Pons (tissue), 1 donor: ENCODE measurements around the gene DCAF16.

Experiments
- DNase-seq: peaks from one replicate; pipeline ENCODE4 v3.0.0-alpha.2; 2016; ENCODE audit warnings: low spot score

DCAF16 gene

DNA sequence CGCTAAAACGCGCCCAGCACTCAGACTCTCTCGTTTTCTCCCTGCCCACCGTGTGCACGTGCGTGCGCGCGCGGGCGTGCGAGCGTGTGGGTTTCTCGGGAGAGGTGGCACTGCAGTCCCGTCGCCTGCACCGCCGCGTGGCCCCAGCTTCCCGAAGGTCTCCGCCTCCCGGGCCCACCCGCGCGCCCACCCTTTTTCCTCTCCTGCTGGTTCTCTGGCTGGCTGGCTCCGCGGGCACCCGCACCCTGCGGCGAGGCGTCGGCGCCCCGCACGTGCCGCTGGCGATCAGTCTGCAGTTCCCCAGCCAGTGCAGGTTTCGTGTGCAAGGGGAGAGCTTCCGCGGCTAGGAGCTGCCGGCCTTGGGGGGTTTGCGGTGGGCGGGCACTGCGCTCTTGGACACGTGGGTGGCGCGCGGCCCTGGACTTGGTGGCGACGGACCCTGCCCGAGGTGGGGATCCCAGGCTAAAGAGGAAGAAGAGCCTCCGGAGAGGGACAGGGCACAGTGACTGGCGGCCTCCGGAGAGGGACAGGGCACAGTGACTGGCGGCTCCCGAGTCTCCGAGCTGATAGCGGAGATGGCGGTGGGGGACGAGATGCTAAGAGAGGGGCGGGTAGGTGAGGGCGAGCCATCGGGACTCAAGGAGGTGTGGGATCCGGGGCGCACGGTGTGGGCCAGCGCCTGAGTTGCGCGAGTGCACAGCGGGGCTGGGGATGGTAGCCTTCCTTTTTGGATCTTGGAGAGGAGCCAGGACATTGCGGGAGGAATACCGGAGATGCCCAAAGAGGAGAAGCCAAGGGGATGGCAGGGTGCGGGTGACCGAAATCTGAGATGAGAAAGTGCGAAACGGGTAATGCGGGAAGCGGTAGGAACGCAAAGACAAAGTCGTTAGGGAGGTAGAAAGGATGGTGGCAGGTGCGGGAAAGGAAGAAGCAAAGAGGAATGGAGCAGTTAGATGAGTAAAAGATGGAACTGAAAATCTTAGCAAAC lies 29.0 kb downstream of the DCAF16 start, which contains the start of gene FAM184B:
FAM184B (minus strand) TSS at position 322 of the 988 bp plus-strand sequence. CDS start 322 bp downstream, outside the sequence.
- DNase-seq = no peak

DNA sequence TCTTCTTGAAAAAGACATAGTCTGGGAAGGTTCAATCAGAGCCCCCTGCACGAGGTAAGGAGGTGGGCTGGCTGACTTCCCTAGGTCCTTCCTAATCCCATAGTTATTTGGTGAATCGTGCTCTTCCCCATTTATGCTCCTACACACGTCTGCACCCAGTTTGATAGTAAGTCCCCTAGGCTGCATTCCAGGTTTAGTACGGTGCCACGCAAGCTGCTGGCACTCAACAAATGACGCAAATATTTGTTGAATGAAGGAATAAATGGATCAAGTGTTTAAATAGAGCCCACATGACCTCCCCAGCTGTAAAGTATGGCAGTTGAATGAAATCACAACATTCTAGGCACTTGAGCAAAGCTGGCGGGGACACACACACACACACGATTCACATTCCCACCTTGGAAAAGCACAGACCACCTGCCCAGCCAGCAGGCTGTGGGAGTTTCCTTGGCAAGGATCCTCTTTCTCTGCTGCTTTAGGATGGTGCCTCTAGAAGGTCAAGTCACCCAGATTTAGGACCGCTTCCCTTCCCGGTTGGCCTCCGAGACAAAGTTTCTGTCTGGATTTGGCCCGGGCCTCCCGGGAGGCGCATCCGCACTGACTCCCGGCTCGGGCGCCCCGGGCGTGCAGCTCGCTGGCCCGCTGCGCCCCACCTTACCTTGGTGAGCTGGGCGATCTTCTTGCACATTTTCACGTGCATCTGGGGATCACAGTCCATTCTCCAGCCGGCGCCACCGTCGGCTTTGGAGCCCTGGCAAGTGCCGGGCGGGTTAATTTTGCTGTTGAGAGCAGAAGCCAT lies 29.9 kb downstream of the DCAF16 start:
- peak; percentile 31 for DNase-seq

DNA sequence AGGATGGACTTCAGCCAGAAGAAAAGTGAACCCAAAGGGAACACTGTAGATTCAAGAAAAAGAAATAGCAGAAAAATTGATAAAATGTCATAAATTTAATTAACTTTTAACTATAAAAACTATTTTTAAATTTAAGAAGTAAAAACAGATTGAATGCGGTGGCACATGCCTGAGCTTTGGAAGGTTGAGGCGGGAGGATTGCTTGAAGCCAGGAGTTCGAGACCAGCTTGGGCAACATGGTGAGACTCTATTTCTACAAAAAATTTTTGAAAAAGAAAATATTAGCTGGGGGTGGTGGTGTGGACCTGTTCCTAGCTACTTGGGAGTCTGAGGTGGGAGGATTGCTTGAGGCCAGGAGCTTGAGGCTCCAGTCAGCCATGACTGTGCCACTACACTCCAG lies 32.1 kb downstream of the DCAF16 start:
- no peak for DNase-seq

DNA sequence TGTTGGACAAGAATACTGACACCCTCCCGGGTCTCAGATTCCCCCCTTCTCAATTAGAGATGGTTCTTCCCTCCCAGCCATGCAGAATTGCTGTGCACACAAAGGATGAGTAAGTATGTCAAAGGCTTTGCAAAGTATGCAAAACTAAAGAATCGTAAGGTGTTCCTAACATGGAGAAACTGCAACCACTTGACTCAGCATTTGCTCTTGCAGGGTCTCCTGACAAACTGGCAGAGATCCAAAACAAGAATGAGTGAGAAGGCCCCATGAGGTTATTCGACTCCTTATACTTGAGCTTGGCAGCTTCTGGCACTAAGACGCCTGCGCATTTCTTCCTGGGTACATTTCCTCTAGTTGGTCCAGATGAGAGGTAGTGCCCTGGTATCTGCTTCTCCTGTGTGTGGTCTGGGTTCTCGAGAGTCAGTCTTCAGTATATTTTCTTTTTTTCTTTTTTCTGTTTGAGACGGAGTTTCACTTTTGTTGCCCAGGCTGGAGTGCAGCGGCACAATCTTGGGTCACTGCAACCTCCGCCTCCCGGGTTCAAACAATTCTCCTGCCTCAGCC lies 37.3 kb downstream of the DCAF16 start:
- no peak for DNase-seq

DNA sequence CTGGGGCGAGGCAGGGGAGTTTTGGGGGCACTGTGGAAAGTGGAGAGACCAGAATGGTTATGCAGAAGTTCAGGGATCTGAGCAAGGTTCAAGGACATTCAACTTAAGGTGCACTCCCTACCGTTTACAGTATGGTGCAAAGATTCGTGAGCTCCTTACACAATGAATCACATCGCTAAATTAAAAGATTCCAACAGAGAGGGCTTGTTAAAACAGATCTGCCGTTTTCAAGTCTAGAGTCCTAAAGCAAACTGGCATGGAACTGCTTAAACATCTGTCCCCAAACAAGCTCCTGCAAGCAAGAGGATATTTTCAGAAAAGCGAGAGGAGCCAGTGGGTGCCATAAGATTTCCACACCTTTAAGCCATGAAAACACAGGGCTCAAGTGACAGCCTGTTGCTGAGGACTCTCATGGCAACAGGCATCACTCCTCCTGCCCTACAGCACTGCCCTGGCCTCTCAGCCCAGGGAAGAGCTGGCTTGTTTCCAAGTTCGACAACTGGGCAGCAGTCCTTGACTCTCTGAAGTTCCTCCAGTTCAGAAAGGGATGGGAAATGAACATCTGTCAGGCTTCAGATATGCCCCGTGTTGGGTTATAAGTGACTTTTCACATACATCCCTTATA lies 39.2 kb downstream of the DCAF16 start:
- DNase-seq = no peak

DNA sequence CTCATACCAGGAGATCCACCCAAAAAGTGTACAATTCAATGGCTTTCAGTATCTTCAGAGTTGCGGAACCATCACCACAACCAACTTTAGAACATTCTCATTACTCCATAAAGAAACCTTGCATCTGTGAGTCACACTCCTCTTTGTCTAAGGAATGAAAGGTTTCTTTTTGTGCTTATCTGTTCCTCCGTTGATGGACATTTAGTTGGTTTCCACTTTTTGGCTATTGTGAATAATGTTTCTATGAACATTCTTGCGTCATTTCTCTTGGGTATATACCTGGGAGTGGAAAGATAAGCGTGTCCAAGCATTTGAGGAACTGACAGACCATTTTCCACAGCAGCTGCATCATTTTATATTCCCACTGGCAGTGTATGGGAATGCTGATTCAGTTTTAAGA lies 39.7 kb downstream of the DCAF16 start:
- DNase-seq = no peak

DNA sequence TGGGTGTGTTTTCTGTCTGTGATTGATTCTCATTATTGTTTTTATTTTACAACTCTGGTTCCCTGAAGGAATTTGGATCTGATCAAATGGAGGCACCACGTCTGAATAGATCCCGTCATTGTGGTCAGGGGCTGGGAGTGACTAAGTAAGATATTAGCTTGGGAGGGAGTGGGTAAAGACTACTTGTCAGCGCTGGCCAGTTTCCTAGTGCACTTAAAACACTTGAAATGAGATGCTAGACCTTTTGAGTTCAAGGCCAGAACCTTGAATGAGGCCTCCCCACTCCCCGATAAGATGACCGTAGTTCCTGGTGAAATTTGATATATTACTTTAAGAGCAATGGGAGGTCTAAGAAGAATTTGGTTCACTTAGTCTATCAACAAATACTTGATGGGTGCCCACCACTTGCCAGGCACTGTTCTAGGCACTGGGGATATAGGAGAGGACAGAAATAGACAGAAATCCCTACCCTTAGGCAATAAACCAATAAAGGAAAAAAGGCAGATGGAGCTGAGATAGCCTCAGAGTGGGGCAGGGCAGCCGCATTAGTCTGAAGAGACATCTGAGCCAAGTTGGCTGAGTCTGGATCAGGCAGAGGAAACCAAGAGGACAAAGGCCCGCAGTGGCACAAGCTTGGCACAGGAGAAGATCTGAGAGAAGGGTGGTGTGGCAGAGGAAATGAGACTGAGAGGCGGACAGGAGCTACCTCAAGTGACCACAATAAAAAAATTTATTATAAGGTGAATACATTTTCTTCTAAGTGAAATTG lies 41.0 kb downstream of the DCAF16 start:
- DNase-seq = no peak

DNA sequence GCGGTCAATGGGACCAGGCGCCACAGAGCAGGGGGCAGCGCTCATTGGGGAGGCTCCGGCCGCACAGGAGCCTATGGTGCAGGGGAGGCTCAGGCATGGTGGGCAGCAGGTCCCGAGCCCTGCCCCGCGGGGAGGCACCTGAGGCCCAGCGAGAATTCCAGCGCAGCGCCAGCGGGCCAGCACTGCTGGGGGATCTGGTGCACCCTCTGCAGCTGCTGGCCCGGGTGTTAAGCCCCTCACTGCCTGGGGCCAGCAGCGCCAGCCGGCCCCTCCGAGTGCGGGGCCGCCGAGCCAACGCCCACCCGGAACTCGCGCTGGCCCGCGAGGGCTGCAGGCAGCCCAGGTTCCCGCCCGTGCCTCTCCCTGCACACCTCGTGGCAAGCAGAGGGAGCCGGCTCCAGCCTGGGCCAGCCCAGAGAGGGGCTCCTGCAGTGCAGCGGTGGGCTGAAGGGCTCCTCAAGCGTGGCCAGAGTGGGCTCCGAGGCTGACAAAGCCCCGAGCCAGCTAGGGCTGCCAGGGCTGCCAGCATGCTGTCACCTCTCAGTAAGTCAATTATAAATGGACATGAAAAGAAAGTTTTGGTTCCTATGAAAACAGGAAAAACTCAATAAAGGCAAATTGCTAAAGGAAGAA lies 43.6 kb downstream of the DCAF16 start:
- no peak for DNase-seq

DNA sequence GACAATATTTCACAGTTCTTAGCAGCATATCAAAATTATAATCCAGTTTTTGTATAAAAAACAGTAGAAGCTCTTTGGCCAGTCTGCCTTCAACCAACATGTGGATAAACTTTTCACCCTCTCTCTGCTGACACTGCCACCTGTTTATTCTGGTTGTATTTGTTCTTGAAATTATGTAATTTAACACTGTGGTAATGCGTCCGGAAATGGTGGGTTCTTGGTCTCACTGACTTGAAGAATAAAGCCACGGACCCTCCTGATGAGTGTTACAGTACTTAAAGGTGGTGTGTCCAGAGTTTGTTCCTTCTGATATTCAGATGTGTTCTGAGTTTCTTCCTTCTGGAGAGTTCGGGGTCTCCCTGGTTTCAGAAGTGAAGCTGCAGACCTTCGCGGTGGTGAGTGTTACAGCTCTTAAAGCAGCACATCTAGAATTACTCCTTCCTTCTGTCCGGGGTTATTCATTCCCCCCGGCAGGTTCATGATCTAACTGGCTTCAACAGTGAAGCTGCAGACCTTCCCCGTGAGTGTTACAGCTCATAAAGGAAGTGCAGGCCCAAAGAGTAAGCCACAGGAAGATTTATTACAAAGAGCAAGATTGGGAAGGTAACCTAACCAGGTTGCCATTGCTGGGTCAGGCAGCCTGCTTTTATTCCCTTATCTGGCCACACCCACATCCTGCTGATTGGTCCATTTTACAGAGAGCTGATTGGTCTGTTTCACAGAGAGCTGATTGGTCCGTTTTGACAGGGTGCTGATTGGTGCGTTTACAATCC lies 44.9 kb downstream of the DCAF16 start:
- DNase-seq = no peak

DNA sequence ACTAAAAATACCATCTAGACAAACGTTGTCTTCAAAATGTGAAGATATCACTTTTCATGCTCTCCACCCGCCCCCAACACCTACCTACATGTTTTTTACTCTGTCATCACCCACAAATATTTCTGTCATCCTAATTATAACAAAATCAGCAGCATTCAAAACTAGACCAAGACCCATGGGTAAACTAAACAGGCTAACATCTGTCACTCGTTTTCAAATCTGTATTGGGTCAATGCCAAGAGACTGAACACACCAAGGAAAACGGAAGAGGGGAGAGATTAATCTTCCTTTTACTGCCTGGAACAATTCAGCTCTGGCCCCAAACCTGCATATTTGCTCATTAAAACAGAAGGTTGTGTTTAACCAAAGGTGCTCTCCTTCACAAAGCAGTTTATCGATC lies 46.6 kb downstream of the DCAF16 start:
- no peak for DNase-seq

DNA sequence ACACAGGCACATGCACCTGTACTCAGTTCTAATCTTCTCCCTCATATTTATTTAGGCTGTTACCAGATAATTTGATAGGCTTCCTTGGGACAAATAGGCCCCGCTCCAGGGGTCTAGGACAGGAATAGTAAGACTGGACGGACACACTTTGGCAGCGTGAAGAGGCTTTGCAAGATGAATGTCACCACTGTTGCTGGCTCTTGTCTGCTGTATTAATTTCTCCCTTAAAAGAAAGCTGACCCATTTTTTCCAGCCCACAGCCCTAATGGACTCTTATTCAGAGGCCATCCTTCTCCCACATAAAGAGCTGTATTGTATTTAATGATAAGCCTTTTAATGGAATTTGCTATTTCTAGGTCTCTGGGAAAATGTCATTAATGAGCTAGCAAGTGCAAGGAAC lies 47.1 kb downstream of the DCAF16 start:
- DNase-seq = peak; percentile 50

DNA sequence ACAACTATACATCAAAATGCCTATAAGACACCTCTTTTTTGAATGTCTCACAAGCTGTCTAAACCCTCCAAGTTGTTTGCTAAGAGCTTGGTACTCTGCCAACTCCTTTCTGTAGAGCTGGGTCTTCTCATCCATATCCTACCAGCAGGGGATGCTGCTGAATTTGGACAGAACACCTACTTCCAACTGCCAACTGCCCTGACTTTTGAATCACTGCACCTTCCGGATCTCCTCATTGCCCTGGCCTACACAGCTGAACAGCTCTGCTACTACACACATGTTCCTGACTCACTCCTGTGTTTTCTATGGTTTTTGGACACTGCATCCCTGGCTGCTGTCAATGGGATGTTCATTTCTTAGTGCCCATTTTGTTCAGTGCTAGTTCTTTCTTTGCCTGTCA lies 47.8 kb downstream of the DCAF16 start:
- DNase-seq = peak; percentile 20

DNA sequence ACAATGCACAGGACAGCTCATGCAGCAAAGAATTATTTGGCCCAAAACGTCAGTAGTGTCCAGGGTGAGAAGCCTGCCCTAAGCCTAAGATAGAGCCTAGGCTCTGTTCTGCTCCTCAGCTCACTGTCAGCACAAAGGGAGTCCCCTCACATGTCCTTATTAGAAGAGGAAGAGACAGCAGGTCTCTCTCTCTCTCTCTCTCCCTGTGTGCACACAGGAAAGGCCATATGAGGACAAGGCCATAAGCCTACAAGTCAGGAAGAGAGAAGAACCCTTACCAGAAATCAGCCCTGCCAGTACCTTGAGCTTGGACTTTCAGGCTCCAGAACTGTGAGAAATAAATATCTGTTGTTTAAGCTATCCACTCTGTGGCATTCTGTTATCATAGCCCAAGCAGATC lies 49.5 kb downstream of the DCAF16 start:
- no peak for DNase-seq

DNA sequence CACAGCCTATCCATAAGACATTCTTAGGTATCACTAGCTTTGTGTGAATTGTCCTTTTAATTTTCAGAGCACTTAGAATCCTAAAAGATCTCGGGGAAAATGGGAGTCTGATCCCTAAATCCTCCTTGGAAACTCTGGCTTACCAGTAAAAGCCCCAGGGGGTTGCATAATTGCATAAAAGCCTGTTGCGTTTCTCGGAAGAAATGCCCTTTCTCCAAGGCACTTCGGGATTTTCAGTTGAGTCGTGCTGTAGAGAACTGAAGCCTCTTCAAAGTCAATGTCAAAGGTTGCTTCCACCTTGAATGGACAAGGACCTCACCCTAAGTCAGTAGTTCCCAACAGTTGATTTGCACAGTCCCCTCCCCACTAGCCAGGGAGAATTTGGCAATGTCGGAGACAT lies 49.9 kb downstream of the DCAF16 start:
- no peak for DNase-seq

DNA sequence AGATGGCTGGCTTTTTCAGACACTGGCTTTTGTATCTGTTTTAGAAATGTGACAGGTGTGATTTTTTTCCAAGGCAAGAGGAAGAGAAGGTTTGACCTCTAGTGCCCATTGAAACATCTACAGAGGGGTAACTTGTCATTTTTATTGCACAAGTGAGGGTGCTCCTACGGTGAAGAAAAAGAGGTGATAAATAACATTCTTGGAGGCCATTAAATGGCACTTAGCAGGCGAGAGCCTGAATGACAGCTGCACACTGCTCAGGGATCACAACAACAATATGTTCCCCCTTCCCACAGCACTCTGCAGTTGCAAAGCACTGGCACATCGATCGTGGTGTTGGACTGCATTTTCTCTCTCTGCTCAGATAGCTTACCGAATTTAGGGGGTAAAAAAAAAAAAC lies 52.1 kb downstream of the DCAF16 start:
- DNase-seq = no peak

DNA sequence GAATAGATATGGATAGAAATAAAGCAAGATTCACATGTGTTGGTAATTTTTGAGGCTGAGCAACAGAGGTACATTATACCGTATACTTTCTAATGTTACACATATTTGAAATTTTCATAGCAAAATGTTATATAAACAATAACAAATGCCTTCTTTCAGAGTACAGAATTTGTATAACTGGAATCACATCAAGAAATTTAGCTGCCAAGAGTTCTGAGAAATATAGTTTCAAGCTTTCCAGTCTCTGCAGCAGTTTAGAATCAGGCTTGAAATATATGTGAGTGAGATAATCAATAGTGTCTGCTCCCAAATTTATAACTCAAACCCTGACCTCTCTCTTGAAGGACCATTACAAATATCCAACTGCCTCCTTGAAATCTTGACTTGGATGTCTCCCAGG lies 52.9 kb downstream of the DCAF16 start:
- no peak for DNase-seq

DNA sequence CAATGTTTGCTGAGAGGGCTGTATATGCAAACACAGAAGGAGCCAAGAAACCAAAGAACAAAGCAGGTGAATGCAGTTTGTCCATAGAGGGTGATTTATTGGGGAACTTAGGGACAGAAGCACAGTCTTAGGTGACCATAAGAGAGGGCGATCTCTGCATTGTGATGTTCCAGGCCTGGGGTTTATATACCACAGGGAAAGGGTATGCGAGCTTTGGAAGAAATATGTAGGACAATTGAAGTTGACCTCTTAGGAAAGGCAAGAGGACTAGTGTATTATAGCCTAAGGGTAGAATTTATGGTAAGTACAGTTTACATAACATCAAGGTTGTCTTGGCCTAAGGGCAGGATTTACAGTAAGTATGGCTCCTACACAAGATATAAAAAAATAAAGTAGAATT lies 56.9 kb downstream of the DCAF16 start:
- DNase-seq = no peak
